K562 (cell line): ENCODE data around the gene WDR49. TPM values are rescaled to one million over a fixed set of nuclear protein-coding genes. Genes with fewer than 3 reads are reported as not detected.

Source experiments
- CHAMP1 ChIP-seq: fragments of 450-650 bp; IDR thresholded peaks from 2 replicates; pipeline ENCODE4 v1.6.1; 2016; ENCODE audit warnings: mild to moderate bottlenecking
- IRF1 ChIP-seq: sonication (generic); formaldehyde crosslinking; IDR thresholded peaks from 2 replicates; pipeline ENCODE4 v1.8.0; 2022; ENCODE audit warnings: missing genetic modification reagents, mild to moderate bottlenecking, borderline replicate concordance
- REST ChIP-seq, 2 experiments: fragments of 450-650 bp; formaldehyde crosslinking in 1 of 2; IDR thresholded peaks; 2 replicates each; pipeline versions ENCODE4 v1.4.0 to v1.6.1; 2014 to 2020; ENCODE audit warnings: mild to moderate bottlenecking in 2 of 2, borderline replicate concordance in 1 of 2, low read depth in 1 of 2
- TCF7L2 ChIP-seq: fragments of 150-350 bp; IDR thresholded peaks from 2 replicates; pipeline ENCODE4 v1.6.1; 2016; ENCODE audit warnings: low read depth, mild to moderate bottlenecking, low read length, moderate library complexity
- polyA plus RNA-seq, 8 experiments: library from polyadenylated mRNA; depleted of rRNA in 4 of 8; stranded (reverse) in 5 of 8; unstranded in 3 of 8; fragments of >200 nt; fragmentation: Nextera tagmentation in 2 of 8; fragmentation: Illumina TruSeq in 1 of 8; extraction: Ambion mirVana in 2 of 8; extraction: Trizol in 1 of 8; gene quantifications; 2 replicates each; pipeline versions ENCODE4 v1.2.1 to v1.2.3, GENCODE V29; 2011 to 2014; ENCODE audit warnings: inconsistent platforms in 1 of 8, missing spikeins in 1 of 8
- total RNA-seq, 7 experiments: library from RNA; depleted of rRNA in 6 of 7; stranded (reverse); fragments of >200 nt in 6 of 7; fragmentation: Illumina TruSeq in 2 of 7; extraction: Trizol in 2 of 7; gene quantifications; 2 replicates each; pipeline versions ENCODE4 v1.2.1 to v1.2.3, GENCODE V29; 2011 to 2021; ENCODE audit warnings: low replicate concordance in 1 of 7

WDR49 gene
- total and polyA plus RNA-seq, 9 of the 15 experiments (the other 6 are each of a cell fraction or from before 2014, with no cell fraction given), result not detected

GRCh38 chr3:167684388-167684993 lies 30.7 kb upstream of the WDR49 start (continued):
- TF ChIP-seq CHAMP1 (0 out of 2 replicates have a peak, but pooled peaks have one; percentile 21), TCF7L2 (no peak), IRF1 (no peak), REST (IDR thresholded peaks at IDR 0.05; ENCODE audit: borderline replicate concordance) (peak; percentile 3; the same call in 1 of the 2 replicates), REST (CRISPR knock-in tag; IDR thresholded peaks at IDR 0.05; ENCODE audit: low read depth) (no peak)
